Panc1 (cell line): Measurements from ENCODE around the gene KIF18B. TPM values are rescaled to one million over a fixed set of nuclear protein-coding genes. Genes with fewer than 3 reads are reported as not detected.

Experiments used
- ATAC-seq: fragments of 200-7000 bp; cut with Tn5 transposase; 2 replicates; pipeline ENCODE4 v1.9.1; 2020; ENCODE audit warnings: mild to moderate bottlenecking, moderate library complexity
- BruUV-seq: library from RNA; stranded (reverse); fragments of 400-500 nt; replicated peaks from 2 replicates; lab custom pipeline; 2021; lab: Mats Ljungman, UMichigan
- CTCF ChIA-PET: fragments of 300-600 bp; sonication (Branson Sonifier 250); formaldehyde crosslinking; loops from one replicate; lab custom pipeline; 2022; ENCODE audit warnings: antibody characterized with exemption; lab: Charles Lee
- POLR2A ChIA-PET: fragments of 300-600 bp; sonication (Branson Sonifier 250); formaldehyde crosslinking; loops from one replicate; lab custom pipeline; 2022; ENCODE audit warnings: antibody characterized with exemption; lab: Charles Lee
- DNase-seq: peaks from one replicate; pipeline ENCODE4 v3.0.0-alpha.2; 2010; ENCODE audit warnings: low read depth, low spot score
- H3K27ac ChIP-seq: 2 replicates; pipeline ENCODE4 v1.5.1; 2011; ENCODE audit warnings: mild to moderate bottlenecking, low read length, inconsistent platforms
- H3K27me3 ChIP-seq: fragments of 200-500 bp; sonication (Bioruptor generic); 2 replicates; pipeline ENCODE4 v1.6.0; 2014; ENCODE audit warnings: low read length, inconsistent platforms; ENCODE audit not compliant: control insufficient read depth, insufficient read depth
- H3K36me3 ChIP-seq: fragments of 200-500 bp; sonication (Bioruptor generic); 2 replicates; pipeline ENCODE4 v1.5.1; 2014; ENCODE audit warnings: inconsistent platforms, mild to moderate bottlenecking, low read length, moderate library complexity; ENCODE audit not compliant: control insufficient read depth, insufficient read depth
- H3K4me1 ChIP-seq: 2 replicates; pipeline ENCODE4 v1.5.1; 2011; ENCODE audit warnings: inconsistent platforms, mild to moderate bottlenecking, low read length, moderate library complexity; ENCODE audit not compliant: control insufficient read depth, insufficient read depth
- H3K4me3 ChIP-seq, 2 experiments: 2 replicates each; pipeline ENCODE4 v1.5.1; 2011 to 2012; ENCODE audit warnings: low read depth in 2 of 2, low read length in 2 of 2, mild to moderate bottlenecking in 2 of 2, inconsistent platforms in 1 of 2, moderate library complexity in 1 of 2
- H3K9me3 ChIP-seq: fragments of 200-500 bp; sonication (Bioruptor generic); 2 replicates; pipeline ENCODE4 v1.5.1; 2014; ENCODE audit warnings: low read depth, mild to moderate bottlenecking, inconsistent platforms, low read length, moderate library complexity; ENCODE audit not compliant: control insufficient read depth, insufficient read depth
- CTCF ChIP-seq: fragments of 450-650 bp; IDR thresholded peaks from 2 replicates; pipeline ENCODE4 v1.5.1; 2017; ENCODE audit warnings: mild to moderate bottlenecking
- POLR2AphosphoS5 ChIP-seq: IDR thresholded peaks from 2 replicates; pipeline ENCODE4 v1.6.1; 2012; ENCODE audit warnings: mild to moderate bottlenecking, low read depth, low read length, moderate library complexity
- REST ChIP-seq, 2 experiments: IDR thresholded peaks; 2 replicates each; pipeline ENCODE4 v1.6.1; 2011 to 2012; ENCODE audit warnings: low read depth in 2 of 2, control low read depth in 1 of 2, low read length in 1 of 2, mild to moderate bottlenecking in 1 of 2, moderate library complexity in 1 of 2; ENCODE audit not compliant: insufficient read depth in 1 of 2
- SIN3A ChIP-seq: IDR thresholded peaks from 2 replicates; pipeline ENCODE4 v1.6.1; 2012; ENCODE audit warnings: low read depth, mild to moderate bottlenecking, low read length, moderate library complexity, borderline replicate concordance; ENCODE audit not compliant: insufficient read depth
- TCF7L2 ChIP-seq: IDR thresholded peaks from 2 replicates; pipeline ENCODE4 v1.6.1; 2011; ENCODE audit warnings: mild to moderate bottlenecking, low read depth, low read length, inconsistent platforms
- in situ Hi-C: cut with HindIII; loops from 2 replicates; pipeline ENCODE4 v1.10.0; 2016; ENCODE audit warnings: low sequenced_read_pairs, low pct_unique_long_range_greater_than_20kb
- intact Hi-C: fragments of 100-400 bp; cut with micrococcal nuclease; formaldehyde crosslinking; loops from one replicate; pipeline ENCODE4 v1.10.0; 2022; ENCODE audit not compliant: unreplicated experiment
- total RNA-seq: library from RNA; stranded (reverse); gene quantifications from one replicate; pipeline ENCODE4 v1.2.1, GENCODE V29; 2021; ENCODE audit not compliant: unreplicated experiment

Gene KIF18B
- total RNA-seq, 1 experiment from 2014 or later = 31.3 TPM

DNA sequence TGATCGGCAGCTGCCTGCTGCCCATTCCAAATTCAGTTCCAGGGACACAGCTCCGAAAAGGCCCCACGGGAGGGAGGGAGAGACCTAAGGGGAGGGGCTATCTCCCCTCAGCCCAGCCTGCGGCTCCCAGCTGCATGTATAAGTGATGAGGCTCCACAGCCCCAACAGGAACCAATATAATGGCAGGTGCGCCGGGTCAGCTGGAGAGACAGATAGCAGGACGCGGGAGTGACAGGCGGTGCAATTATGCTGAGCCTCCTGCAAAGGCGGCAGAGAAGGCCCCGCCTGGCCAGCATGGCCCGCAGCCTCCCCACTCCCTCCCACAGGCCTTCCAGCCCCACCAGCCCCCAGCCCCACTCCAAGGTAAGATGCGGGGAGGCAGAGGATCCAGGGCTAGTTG lies 28.6 kb upstream of the KIF18B start:
- no TSS peak for BruUV-seq
- intact Hi-C loops = no loop called here

DNA sequence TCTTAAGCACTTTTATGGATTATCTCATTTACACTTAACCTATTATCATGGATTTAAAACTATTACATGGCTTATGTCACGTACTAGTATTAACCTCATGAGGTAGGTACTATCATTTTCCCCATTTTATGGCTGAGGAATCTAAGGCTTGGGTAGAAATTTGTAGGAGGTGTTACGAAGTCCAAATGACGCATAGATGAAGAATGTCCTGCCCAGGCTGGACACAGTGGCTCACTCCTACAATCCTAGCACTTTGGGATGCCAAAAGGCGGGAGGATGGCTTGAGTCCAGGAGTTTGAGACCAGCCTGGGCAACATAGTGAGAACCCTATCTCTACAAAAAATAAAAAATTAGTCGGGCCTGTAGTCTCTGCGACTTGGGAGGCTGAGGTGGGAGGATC lies 25.4 kb upstream of the KIF18B start:
- in situ Hi-C loops = no loop called here
- H3K4me3 ChIP-seq = no peak overlapping the region
- no TSS peak for BruUV-seq
- DNase-seq (no peak), ATAC-seq (no peak)
- TF ChIP-seq CTCF = no peak
- no peaks in the 10 kb centered on the region for H3K4me1 ChIP-seq
- POLR2A ChIA-PET = no interaction called here
- intact Hi-C loops = no loop called here
- H3K36me3 ChIP-seq = no peaks in the 10 kb centered on the region
- H3K9me3 ChIP-seq = no peaks in the 10 kb centered on the region
- CTCF ChIA-PET = interaction anchor here (0.6 kb wide), 1 partner anchor 51 kb away, joined by 6 read pairs; no protein-coding TSS in a partner anchor
- no peaks in the 10 kb centered on the region for H3K27me3 ChIP-seq
- no peak overlapping the region for H3K27ac ChIP-seq

More for the DNA sequence above, 28.6 kb upstream of the KIF18B start:
- Histone ChIP-seq H3K27me3 (no peaks in the 10 kb centered on the region), H3K4me1 (peaks cover 1% of the 10 kb centered on the region), H3K36me3 (no peaks in the 10 kb centered on the region), H3K27ac (no peak overlapping the region), H3K4me3 (no peak overlapping the region), H3K9me3 (no peaks in the 10 kb centered on the region)
- in situ Hi-C loops = no loop called here
- ChIA-PET CTCF (no interaction called here), POLR2A (interaction anchor here (0.5 kb wide), 1 partner anchor 173 kb away, joined by 3 read pairs; no protein-coding TSS in a partner anchor)
- no peak for ATAC-seq
- no peak for DNase-seq
- TF ChIP-seq CTCF = no peak
- no peak for TF ChIP-seq TCF7L2
- TF ChIP-seq SIN3A = no peak
- TF ChIP-seq POLR2AphosphoS5 = no peak
- TF ChIP-seq REST (IDR thresholded peaks at IDR 0.05; ENCODE audit: insufficient read depth in 1 of 2, low read depth in 2 of 2, low read length in 1 of 2) = no peak
